SK-N-SH treated with all-trans-retinoic acid at 6 μM for 48 hours (cell line): Measurements from ENCODE around the gene EPHA4.

Experiments
- ATAC-seq: fragments of 200-7000 bp; cut with Tn5 transposase; 3 replicates; pipeline ENCODE4 v1.9.1; 2020; ENCODE audit warnings: mild to moderate bottlenecking, moderate library complexity
- ARNTL ChIP-seq: fragments of 450-650 bp; formaldehyde crosslinking; IDR thresholded peaks from 2 replicates; pipeline ENCODE4 v1.5.0; 2020; ENCODE audit warnings: low read depth, mild to moderate bottlenecking, moderate library complexity, borderline replicate concordance
- BACH2 ChIP-seq: fragments of 250-450 bp; sonication (Bioruptor Pico); IDR thresholded peaks from 2 replicates; pipeline ENCODE4 v1.9.0; 2021; ENCODE audit warnings: mild to moderate bottlenecking, borderline replicate concordance
- CSDC2 ChIP-seq: fragments of 250-450 bp; sonication (Bioruptor Pico); IDR thresholded peaks from 2 replicates; pipeline ENCODE4 v1.5.0; 2020; ENCODE audit warnings: mild to moderate bottlenecking, moderate library complexity
- CSRNP3 ChIP-seq: fragments of 250-450 bp; sonication (Bioruptor Pico); IDR thresholded peaks from 2 replicates; pipeline ENCODE4 v1.5.1; 2021; ENCODE audit warnings: mild to moderate bottlenecking, moderate library complexity
- ESRRG ChIP-seq: fragments of 250-450 bp; sonication (Bioruptor Pico); IDR thresholded peaks from 2 replicates; pipeline ENCODE4 v1.6.1; 2021; ENCODE audit warnings: mild to moderate bottlenecking
- GLIS3 ChIP-seq: fragments of 250-450 bp; sonication (Bioruptor Pico); IDR thresholded peaks from 2 replicates; pipeline ENCODE4 v1.5.0; 2020; ENCODE audit warnings: mild to moderate bottlenecking, moderate library complexity
- ISL1 ChIP-seq: fragments of 250-450 bp; sonication (Bioruptor Pico); IDR thresholded peaks from 2 replicates; pipeline ENCODE4 v2.1.2; 2022; ENCODE audit warnings: mild to moderate bottlenecking, moderate library complexity
- PATZ1 ChIP-seq: fragments of 250-450 bp; sonication (Bioruptor Pico); IDR thresholded peaks from 2 replicates; pipeline ENCODE4 v1.8.0; 2020; ENCODE audit warnings: mild to moderate bottlenecking, moderate library complexity, borderline replicate concordance
- POU6F1 ChIP-seq: fragments of 250-450 bp; sonication (Bioruptor Pico); IDR thresholded peaks from 2 replicates; pipeline ENCODE4 v1.8.0; 2021; ENCODE audit warnings: low read depth, mild to moderate bottlenecking, moderate library complexity, borderline replicate concordance
- PPARA ChIP-seq: fragments of 250-450 bp; sonication (Bioruptor Pico); IDR thresholded peaks from 2 replicates; pipeline ENCODE4 v1.5.0; 2020; ENCODE audit warnings: mild to moderate bottlenecking, borderline replicate concordance
- SNAI2 ChIP-seq: fragments of 250-450 bp; sonication (Bioruptor Pico); IDR thresholded peaks from 2 replicates; pipeline ENCODE4 v1.5.0; 2020; ENCODE audit warnings: mild to moderate bottlenecking, moderate library complexity
- TCF4 ChIP-seq: fragments of 250-450 bp; sonication (Bioruptor Pico); IDR thresholded peaks from 2 replicates; pipeline ENCODE4 v1.8.0; 2021; ENCODE audit warnings: mild to moderate bottlenecking, moderate library complexity, borderline replicate concordance
- TOX ChIP-seq: fragments of 250-450 bp; sonication (Bioruptor Pico); IDR thresholded peaks from 2 replicates; pipeline ENCODE4 v1.8.0; 2021; ENCODE audit warnings: mild to moderate bottlenecking, moderate library complexity, borderline replicate concordance
- TSHZ2 ChIP-seq: fragments of 250-450 bp; sonication (Bioruptor Pico); IDR thresholded peaks from 2 replicates; pipeline ENCODE4 v1.5.0; 2020; ENCODE audit warnings: mild to moderate bottlenecking, moderate library complexity
- ZC3H10 ChIP-seq: fragments of 250-450 bp; sonication (Bioruptor Pico); IDR thresholded peaks from 2 replicates; pipeline ENCODE4 v1.5.1; 2021; ENCODE audit warnings: mild to moderate bottlenecking, moderate library complexity
- ZFP3 ChIP-seq: fragments of 250-450 bp; sonication (Bioruptor Pico); IDR thresholded peaks from 2 replicates; pipeline ENCODE4 v1.5.0; 2020; ENCODE audit warnings: mild to moderate bottlenecking, moderate library complexity
- ZFP30 ChIP-seq: fragments of 450-650 bp; formaldehyde crosslinking; IDR thresholded peaks from 2 replicates; pipeline ENCODE4 v1.5.0; 2022; ENCODE audit warnings: mild to moderate bottlenecking, moderate library complexity
- ZNF70 ChIP-seq: fragments of 450-650 bp; formaldehyde crosslinking; IDR thresholded peaks from 2 replicates; pipeline ENCODE4 v1.5.0; 2020; ENCODE audit warnings: mild to moderate bottlenecking, moderate library complexity
- ZNF8 ChIP-seq: fragments of 450-650 bp; formaldehyde crosslinking; IDR thresholded peaks from 2 replicates; pipeline ENCODE4 v1.5.0; 2020; ENCODE audit warnings: mild to moderate bottlenecking, moderate library complexity

The EPHA4 gene

GRCh38 chr2:221405521-221405920, 166.6 kb downstream of the EPHA4 start:
- no peak for TF ChIP-seq CSDC2
- no peak for TF ChIP-seq PATZ1 (CRISPR knock-in tag)
- no peak for TF ChIP-seq SNAI2 (CRISPR knock-in tag)
- no peak for TF ChIP-seq POU6F1 (CRISPR knock-in tag)
- TF ChIP-seq PPARA (CRISPR knock-in tag): no peak
- TF ChIP-seq TCF4 (CRISPR knock-in tag): no peak
- no peak for ATAC-seq

- no peak for TF ChIP-seq TCF4 (CRISPR knock-in tag)
- TF ChIP-seq ARNTL: no peak
- no peak for TF ChIP-seq ZFP3 (CRISPR knock-in tag)
- no peak for TF ChIP-seq ZNF8 (CRISPR knock-in tag)
- no peak for TF ChIP-seq GLIS3
- no peak for TF ChIP-seq ISL1 (CRISPR knock-in tag)
- TF ChIP-seq POU6F1 (CRISPR knock-in tag): no peak
- no peak for TF ChIP-seq ESRRG (CRISPR knock-in tag)
- no peak for ATAC-seq
Observed at GRCh38 chr2:221402072-221402471, 170.0 kb downstream of the EPHA4 start.

GRCh38 chr2:221400411-221400810, 171.7 kb downstream of the EPHA4 start:
- TF ChIP-seq POU6F1 (CRISPR knock-in tag): no peak
- ATAC-seq: no peak

- no peak for ATAC-seq
- no peak for TF ChIP-seq TOX (CRISPR knock-in tag)
- TF ChIP-seq BACH2 (CRISPR knock-in tag): no peak
- no peak for TF ChIP-seq ESRRG (CRISPR knock-in tag)
- TF ChIP-seq CSRNP3 (CRISPR knock-in tag): no peak
- TF ChIP-seq CSDC2: no peak
- TF ChIP-seq ZFP30 (CRISPR knock-in tag): no peak
- TF ChIP-seq ZNF8 (CRISPR knock-in tag): no peak
- no peak for TF ChIP-seq ARNTL
- TF ChIP-seq TSHZ2 (CRISPR knock-in tag): no peak
- no peak for TF ChIP-seq ZNF70 (CRISPR knock-in tag)
- no peak for TF ChIP-seq POU6F1 (CRISPR knock-in tag)
- no peak for TF ChIP-seq ZC3H10
- TF ChIP-seq TCF4 (CRISPR knock-in tag): no peak
- TF ChIP-seq PATZ1 (CRISPR knock-in tag): no peak
Observed at GRCh38 chr2:221399183-221399582, 172.9 kb downstream of the EPHA4 start.
